ENCODE results near the gene KDM1B. TPM values are rescaled to one million over a fixed set of nuclear protein-coding genes. Genes with fewer than 3 reads are reported as not detected.
A peak's percentile ranks its signal among the peaks of the same experiment; 100 is the strongest.

KDM1B gene
- total RNA-seq, 4 donors from 2014 or later, result 14.5 to 29.9 (median 26.0) TPM

DNA sequence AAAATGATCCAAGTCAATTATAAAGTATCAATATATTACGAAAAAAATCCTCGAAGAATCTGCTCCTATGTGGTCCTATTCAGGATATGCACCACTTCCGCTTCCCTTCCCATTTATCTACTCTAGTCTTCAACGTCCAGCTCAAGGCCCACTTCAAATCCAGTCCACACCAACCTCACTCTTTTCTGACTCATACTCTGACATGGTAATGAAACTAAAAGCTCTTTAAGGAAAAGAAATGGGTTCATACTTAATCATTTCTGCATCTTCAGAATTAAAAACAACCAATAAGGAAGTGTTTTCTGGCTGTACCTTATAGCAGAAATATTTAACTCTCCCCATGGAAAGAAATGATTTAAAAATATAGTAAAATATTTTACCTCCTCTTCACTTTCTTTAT is 94.0 kb downstream of the KDM1B start:
- H3K27ac ChIP-seq, result no peak overlapping the region
- in situ Hi-C loops (cut with MboI; ENCODE audit: low sequenced_read_pairs in 4 of 4) (no loop called here), intact Hi-C loops (cut with DNase I; ENCODE audit: low total_unique reads) (no loop called here)
- H3K9me3 ChIP-seq, result no peaks in the 10 kb centered on the region
- ATAC-seq (no peak), DNase-seq (no peak)
- H3K4me3 ChIP-seq, result no peak overlapping the region
- TF ChIP-seq, protein P1, sequence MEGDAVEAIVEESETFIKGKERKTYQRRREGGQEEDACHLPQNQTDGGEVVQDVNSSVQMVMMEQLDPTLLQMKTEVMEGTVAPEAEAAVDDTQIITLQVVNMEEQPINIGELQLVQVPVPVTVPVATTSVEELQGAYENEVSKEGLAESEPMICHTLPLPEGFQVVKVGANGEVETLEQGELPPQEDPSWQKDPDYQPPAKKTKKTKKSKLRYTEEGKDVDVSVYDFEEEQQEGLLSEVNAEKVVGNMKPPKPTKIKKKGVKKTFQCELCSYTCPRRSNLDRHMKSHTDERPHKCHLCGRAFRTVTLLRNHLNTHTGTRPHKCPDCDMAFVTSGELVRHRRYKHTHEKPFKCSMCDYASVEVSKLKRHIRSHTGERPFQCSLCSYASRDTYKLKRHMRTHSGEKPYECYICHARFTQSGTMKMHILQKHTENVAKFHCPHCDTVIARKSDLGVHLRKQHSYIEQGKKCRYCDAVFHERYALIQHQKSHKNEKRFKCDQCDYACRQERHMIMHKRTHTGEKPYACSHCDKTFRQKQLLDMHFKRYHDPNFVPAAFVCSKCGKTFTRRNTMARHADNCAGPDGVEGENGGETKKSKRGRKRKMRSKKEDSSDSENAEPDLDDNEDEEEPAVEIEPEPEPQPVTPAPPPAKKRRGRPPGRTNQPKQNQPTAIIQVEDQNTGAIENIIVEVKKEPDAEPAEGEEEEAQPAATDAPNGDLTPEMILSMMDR (IDR thresholded peaks at IDR 0.05 in 4 of 5, conservative IDR thresholded peaks at IDR 0.05 in 1 of 5), result no peak
- no peak for TF ChIP-seq POLR2A (IDR thresholded peaks at IDR 0.05)
- H3K36me3 ChIP-seq, result peaks cover 0 to 46% of the 10 kb centered on the region in 2 donors
- H3K4me1 ChIP-seq, result peaks cover 0 to 7% of the 10 kb centered on the region in 2 donors
- no peaks in the 10 kb centered on the region for H3K27me3 ChIP-seq

DNA sequence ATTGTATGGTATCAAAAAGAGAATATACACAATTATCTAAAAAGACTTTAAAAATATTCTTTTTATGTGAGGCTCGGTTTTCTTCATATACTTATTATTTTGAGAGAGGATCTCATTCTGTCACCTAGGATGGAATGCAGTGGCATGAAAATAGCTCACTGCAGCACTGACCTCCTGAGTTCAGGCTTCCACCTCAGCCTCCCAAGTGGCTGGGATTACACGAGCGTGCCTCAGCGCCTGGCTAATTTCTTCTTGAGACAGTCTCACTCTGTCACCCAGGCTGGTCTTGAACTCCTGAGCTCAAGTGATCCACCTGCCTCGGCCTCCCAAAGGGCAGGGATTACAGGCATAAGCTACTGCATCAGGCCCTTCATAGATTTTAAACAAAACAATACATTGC is 98.4 kb downstream of the KDM1B start:
- TF ChIP-seq, protein P1 (IDR thresholded peaks at IDR 0.05 in 4 of 5, conservative IDR thresholded peaks at IDR 0.05 in 1 of 5), result no peak
- TF ChIP-seq POLR2A (IDR thresholded peaks at IDR 0.05), result no peak
- no peak overlapping the region for H3K27ac ChIP-seq
- H3K4me3 ChIP-seq, result no peak overlapping the region
- H3K9me3 ChIP-seq, result no peaks in the 10 kb centered on the region
- intact Hi-C loops (cut with DNase I; ENCODE audit: low total_unique reads), result no loop called here
- DNase-seq (no peak), ATAC-seq (no peak)
- H3K27me3 ChIP-seq, result no peaks in the 10 kb centered on the region
- H3K36me3 ChIP-seq, result peaks cover 0 to 57% of the 10 kb centered on the region in 2 donors
- no peaks in the 10 kb centered on the region for H3K4me1 ChIP-seq
- in situ Hi-C loops (cut with MboI; ENCODE audit: low sequenced_read_pairs in 4 of 4), result no loop called here

DNA sequence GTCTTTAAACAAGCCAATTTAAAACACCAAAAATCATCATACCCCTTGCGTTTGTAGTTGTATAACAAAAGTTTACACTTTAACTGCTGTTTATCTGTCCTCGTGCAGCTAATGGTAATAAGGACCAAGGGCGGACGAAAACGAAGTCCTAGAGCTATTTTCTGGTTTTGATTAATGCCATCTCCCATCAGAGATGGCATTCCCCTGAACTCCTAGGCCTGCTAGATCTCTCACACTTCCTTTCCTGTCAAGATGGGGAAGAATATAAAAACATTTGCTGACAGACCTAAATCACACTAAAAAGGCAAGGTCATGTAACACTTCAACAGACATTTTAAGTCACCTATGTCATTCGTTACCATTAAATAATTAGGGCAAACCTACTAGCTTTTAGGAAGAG is 99.6 kb downstream of the KDM1B start:
- Histone ChIP-seq H3K27ac (no peak overlapping the region), H3K4me1 (peaks cover 4 to 5% of the 10 kb centered on the region in 2 donors), H3K36me3 (peaks cover 0 to 47% of the 10 kb centered on the region in 2 donors), H3K4me3 (no peak overlapping the region), H3K27me3 (no peaks in the 10 kb centered on the region), H3K9me3 (no peaks in the 10 kb centered on the region)
- intact Hi-C loops (cut with DNase I; ENCODE audit: low total_unique reads) (no loop called here), in situ Hi-C loops (cut with MboI; ENCODE audit: low sequenced_read_pairs in 4 of 4) (no loop called here)
- DNase-seq, result no peak
- no peak for ATAC-seq
- TF ChIP-seq POLR2A (IDR thresholded peaks at IDR 0.05), result no peak
- TF ChIP-seq, protein P1 (IDR thresholded peaks at IDR 0.05 in 4 of 5, conservative IDR thresholded peaks at IDR 0.05 in 1 of 5), result no peak

DNA sequence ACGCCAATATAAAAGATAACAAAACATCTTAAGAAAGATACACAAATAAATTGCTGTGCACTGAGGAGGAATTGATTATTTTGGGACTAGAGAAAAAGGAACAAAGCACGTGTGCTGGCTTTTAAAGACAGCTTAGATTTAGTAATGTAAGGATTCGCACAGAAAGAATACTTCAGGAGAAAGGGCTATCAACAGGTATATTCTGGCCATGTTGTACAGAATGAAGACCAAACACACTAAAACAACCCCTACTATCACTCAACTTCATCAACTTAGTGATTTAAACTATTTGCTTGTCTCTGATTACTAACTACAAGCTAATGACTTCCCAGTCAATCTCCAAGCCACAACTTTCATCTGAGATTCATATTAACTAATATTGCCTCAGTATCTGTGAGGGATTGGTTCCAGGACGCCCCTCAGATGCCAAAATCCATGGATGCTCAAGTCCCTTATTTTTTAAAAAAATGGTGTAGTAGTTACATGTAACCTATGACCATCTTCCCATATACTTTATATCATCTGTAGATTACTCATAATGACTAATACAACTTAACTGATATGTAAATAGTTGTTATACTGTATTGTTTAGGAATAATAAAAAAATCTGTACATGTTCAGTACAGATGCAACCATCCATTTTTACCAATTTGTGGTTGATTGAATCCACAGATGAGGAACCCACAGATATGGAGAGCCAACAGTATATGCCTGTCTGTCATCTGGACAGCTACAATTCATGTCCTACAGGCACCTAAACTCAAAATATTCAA is 104.6 kb downstream of the KDM1B start:
- no peaks in the 10 kb centered on the region for H3K9me3 ChIP-seq
- peak overlapping the region in 1 of 4 donors; percentile 32 for H3K4me3 ChIP-seq
- ATAC-seq (no peak), DNase-seq (no peak)
- peaks cover 0 to 28% of the 10 kb centered on the region in 2 donors for H3K36me3 ChIP-seq
- intact Hi-C loops (cut with DNase I; ENCODE audit: low total_unique reads) (loop anchor here (5.0 kb wide), 1 partner anchor 242 kb away; no protein-coding TSS in a partner anchor), in situ Hi-C loops (cut with MboI; ENCODE audit: low sequenced_read_pairs in 4 of 4) (no loop called here)
- peaks cover 30 to 38% of the 10 kb centered on the region in 2 donors for H3K4me1 ChIP-seq
- H3K27ac ChIP-seq, result peak overlapping the region; percentile 71 to 100 (median 82)
- no peak for TF ChIP-seq POLR2A (IDR thresholded peaks at IDR 0.05)
- TF ChIP-seq, protein P1 (IDR thresholded peaks at IDR 0.05 in 4 of 5, conservative IDR thresholded peaks at IDR 0.05 in 1 of 5), result no peak
- no peaks in the 10 kb centered on the region for H3K27me3 ChIP-seq
